HL-60 (cell line): Measurements from ENCODE around the gene RALB.

Source experiments
- POLR2AphosphoS5 ChIP-seq: IDR thresholded peaks from 2 replicates; pipeline ENCODE4 v1.6.1; 2012; ENCODE audit warnings: low read depth
- SPI1 ChIP-seq: IDR thresholded peaks from 2 replicates; pipeline ENCODE4 v1.6.1; 2012; ENCODE audit warnings: low read depth, mild to moderate bottlenecking, borderline replicate concordance
- TF ChIP-seq, protein P1 (sequence below): IDR thresholded peaks from one replicate; pipeline ENCODE4 v1.5.1; 2011; ENCODE audit warnings: low read length, control low read depth, inconsistent platforms; ENCODE audit not compliant: insufficient read depth
- TF ChIP-seq, protein P2 (sequence below): IDR thresholded peaks from 2 replicates; pipeline ENCODE4 v1.6.1; 2012; ENCODE audit warnings: low read depth; ENCODE audit not compliant: insufficient replicate concordance

GRCh38 chr2:120251078-120251477 is 1.6 kb upstream of the RALB start:
- TF ChIP-seq, protein P1, sequence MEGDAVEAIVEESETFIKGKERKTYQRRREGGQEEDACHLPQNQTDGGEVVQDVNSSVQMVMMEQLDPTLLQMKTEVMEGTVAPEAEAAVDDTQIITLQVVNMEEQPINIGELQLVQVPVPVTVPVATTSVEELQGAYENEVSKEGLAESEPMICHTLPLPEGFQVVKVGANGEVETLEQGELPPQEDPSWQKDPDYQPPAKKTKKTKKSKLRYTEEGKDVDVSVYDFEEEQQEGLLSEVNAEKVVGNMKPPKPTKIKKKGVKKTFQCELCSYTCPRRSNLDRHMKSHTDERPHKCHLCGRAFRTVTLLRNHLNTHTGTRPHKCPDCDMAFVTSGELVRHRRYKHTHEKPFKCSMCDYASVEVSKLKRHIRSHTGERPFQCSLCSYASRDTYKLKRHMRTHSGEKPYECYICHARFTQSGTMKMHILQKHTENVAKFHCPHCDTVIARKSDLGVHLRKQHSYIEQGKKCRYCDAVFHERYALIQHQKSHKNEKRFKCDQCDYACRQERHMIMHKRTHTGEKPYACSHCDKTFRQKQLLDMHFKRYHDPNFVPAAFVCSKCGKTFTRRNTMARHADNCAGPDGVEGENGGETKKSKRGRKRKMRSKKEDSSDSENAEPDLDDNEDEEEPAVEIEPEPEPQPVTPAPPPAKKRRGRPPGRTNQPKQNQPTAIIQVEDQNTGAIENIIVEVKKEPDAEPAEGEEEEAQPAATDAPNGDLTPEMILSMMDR = no peak
- TF ChIP-seq POLR2AphosphoS5 (no peak), SPI1 (no peak)
- TF ChIP-seq, protein P2, sequence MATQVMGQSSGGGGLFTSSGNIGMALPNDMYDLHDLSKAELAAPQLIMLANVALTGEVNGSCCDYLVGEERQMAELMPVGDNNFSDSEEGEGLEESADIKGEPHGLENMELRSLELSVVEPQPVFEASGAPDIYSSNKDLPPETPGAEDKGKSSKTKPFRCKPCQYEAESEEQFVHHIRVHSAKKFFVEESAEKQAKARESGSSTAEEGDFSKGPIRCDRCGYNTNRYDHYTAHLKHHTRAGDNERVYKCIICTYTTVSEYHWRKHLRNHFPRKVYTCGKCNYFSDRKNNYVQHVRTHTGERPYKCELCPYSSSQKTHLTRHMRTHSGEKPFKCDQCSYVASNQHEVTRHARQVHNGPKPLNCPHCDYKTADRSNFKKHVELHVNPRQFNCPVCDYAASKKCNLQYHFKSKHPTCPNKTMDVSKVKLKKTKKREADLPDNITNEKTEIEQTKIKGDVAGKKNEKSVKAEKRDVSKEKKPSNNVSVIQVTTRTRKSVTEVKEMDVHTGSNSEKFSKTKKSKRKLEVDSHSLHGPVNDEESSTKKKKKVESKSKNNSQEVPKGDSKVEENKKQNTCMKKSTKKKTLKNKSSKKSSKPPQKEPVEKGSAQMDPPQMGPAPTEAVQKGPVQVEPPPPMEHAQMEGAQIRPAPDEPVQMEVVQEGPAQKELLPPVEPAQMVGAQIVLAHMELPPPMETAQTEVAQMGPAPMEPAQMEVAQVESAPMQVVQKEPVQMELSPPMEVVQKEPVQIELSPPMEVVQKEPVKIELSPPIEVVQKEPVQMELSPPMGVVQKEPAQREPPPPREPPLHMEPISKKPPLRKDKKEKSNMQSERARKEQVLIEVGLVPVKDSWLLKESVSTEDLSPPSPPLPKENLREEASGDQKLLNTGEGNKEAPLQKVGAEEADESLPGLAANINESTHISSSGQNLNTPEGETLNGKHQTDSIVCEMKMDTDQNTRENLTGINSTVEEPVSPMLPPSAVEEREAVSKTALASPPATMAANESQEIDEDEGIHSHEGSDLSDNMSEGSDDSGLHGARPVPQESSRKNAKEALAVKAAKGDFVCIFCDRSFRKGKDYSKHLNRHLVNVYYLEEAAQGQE = no peak
